HepG2 (cell line): ENCODE measurements around the gene METTL1. TPM values are rescaled to one million over a fixed set of nuclear protein-coding genes. Genes with fewer than 3 reads are reported as not detected.

ENCODE experiments used
- ATAC-seq: fragments of 200-7000 bp; cut with Tn5 transposase; 3 replicates; pipeline ENCODE4 v1.9.1; 2020; ENCODE audit warnings: mild to moderate bottlenecking, moderate library complexity
- BruUV-seq: library from RNA; stranded (reverse); fragments of 400-500 nt; replicated peaks from 2 replicates; lab custom pipeline; 2021; lab: Mats Ljungman, UMichigan
- CTCF ChIA-PET: fragments of 300-600 bp; formaldehyde crosslinking; extraction: SDS; loops from one replicate; lab custom pipeline; 2021; ENCODE audit warnings: low total read pairs, inconsistent platforms, low intra/inter-chr PET ratio; lab: Yijun Ruan, JAX
- POLR2A ChIA-PET: fragments of 350-600 bp; sonication (Branson Sonifier 250); formaldehyde crosslinking; loops from one replicate; lab custom pipeline; 2020; ENCODE audit warnings: antibody characterized with exemption, inconsistent platforms; lab: Yijun Ruan, JAX
- DNase-seq: peaks from one replicate; pipeline ENCODE4 v3.0.0-alpha.2; 2015; ENCODE audit warnings: low spot score
- FAIRE-seq: peaks from 3 replicates; lab custom pipeline; 2011; peaks lifted over from hg19 to GRCh38; lab: Jason Lieb, UNC
- H2AFZ ChIP-seq: one replicate; pipeline ENCODE4 v1.6.1; 2011; ENCODE audit warnings: low read length, inconsistent platforms
- H3K27ac ChIP-seq: fragments of 300-600 bp; 3 replicates; pipeline ENCODE4 v1.8.0; 2011; ENCODE audit warnings: mixed run types, mild to moderate bottlenecking, mixed read lengths, low read length, inconsistent platforms; ENCODE audit not compliant: insufficient read depth; ENCODE audit errors: extremely low read length
- H3K27me3 ChIP-seq, 2 experiments: fragments of 200-600 bp in 1 of 2; 2 replicates in 1 of 2; 3 replicates in 1 of 2; pipeline versions ENCODE4 v1.6.0 to v1.8.0; 2011; ENCODE audit warnings: low read length in 2 of 2, mild to moderate bottlenecking in 2 of 2, moderate library complexity in 2 of 2, inconsistent platforms in 1 of 2; ENCODE audit not compliant: insufficient read depth in 2 of 2, control insufficient read depth in 1 of 2
- H3K36me3 ChIP-seq, 2 experiments: fragments of 200-600 bp in 1 of 2; replicated peaks in 1 of 2; 2 replicates in 1 of 2; 3 replicates in 1 of 2; pipeline versions ENCODE4 v1.5.1 to v1.8.0; 2011; ENCODE audit warnings: low read length in 2 of 2, inconsistent platforms in 1 of 2; ENCODE audit not compliant: insufficient read depth in 2 of 2, control insufficient read depth in 1 of 2
- H3K4me1 ChIP-seq: 2 replicates; pipeline ENCODE4 v1.5.1; 2012; ENCODE audit warnings: low read length, inconsistent platforms; ENCODE audit not compliant: insufficient read depth
- H3K4me2 ChIP-seq: 2 replicates; pipeline ENCODE4 v1.6.0; 2011; ENCODE audit warnings: low read depth, low read length, inconsistent platforms
- H3K4me3 ChIP-seq, 3 experiments: fragments of 200-600 bp in 1 of 3; sonication (generic), shearing (Covaris generic) in 1 of 3; replicated peaks in 1 of 3; 2 replicates each; pipeline ENCODE4 v1.5.1; 2011 to 2016; ENCODE audit warnings: low read length in 3 of 3, inconsistent platforms in 2 of 3, low read depth in 2 of 3, mild to moderate bottlenecking in 2 of 3, control low read depth in 1 of 3, mixed read lengths in 1 of 3; ENCODE audit not compliant: insufficient read depth in 1 of 3
- H3K79me2 ChIP-seq: one replicate; pipeline ENCODE4 v1.6.1; 2011; ENCODE audit warnings: low read length, inconsistent platforms; ENCODE audit not compliant: insufficient read depth
- H3K9ac ChIP-seq: 2 replicates; pipeline ENCODE4 v1.6.0; 2011; ENCODE audit warnings: mild to moderate bottlenecking, low read depth, low read length, inconsistent platforms; ENCODE audit not compliant: insufficient read depth
- H3K9me3 ChIP-seq: 2 replicates; pipeline ENCODE4 v1.5.1; 2012; ENCODE audit warnings: mild to moderate bottlenecking, low read length
- H4K20me1 ChIP-seq: 2 replicates; pipeline ENCODE4 v1.6.0; 2011; ENCODE audit warnings: inconsistent platforms, mild to moderate bottlenecking, low read length, moderate library complexity; ENCODE audit not compliant: insufficient read depth
- CHD4 ChIP-seq: fragments of 200-600 bp; sonication (generic); IDR thresholded peaks from 2 replicates; pipeline ENCODE4 v1.7.0; 2017; ENCODE audit warnings: mild to moderate bottlenecking, low read length, borderline replicate concordance
- DRAP1 ChIP-seq: IDR thresholded peaks from 2 replicates; pipeline ENCODE4 v1.6.1; 2016; ENCODE audit warnings: missing genetic modification reagents, missing compliant biosample characterization
- EZH2 ChIP-seq: conservative IDR thresholded peaks from 2 replicates; pipeline ENCODE4 v1.6.1; 2012; ENCODE audit warnings: mild to moderate bottlenecking, low read depth, low read length, moderate library complexity
- FIP1L1 ChIP-seq: fragments of 200-400 bp; formaldehyde crosslinking; IDR thresholded peaks from 2 replicates; pipeline ENCODE4 v1.6.1; 2018; ENCODE audit warnings: low read depth, mild to moderate bottlenecking, low read length, moderate library complexity, borderline replicate concordance; ENCODE audit not compliant: insufficient read depth
- IRF2 ChIP-seq: IDR thresholded peaks from 2 replicates; pipeline ENCODE4 v1.6.1; 2018; ENCODE audit warnings: missing genetic modification reagents, missing compliant biosample characterization
- MAFF ChIP-seq: IDR thresholded peaks from 2 replicates; pipeline ENCODE4 v1.6.1; 2011; ENCODE audit warnings: low read depth, low read length, improper control_type of control experiment
- MAFK ChIP-seq, 2 experiments: IDR thresholded peaks in 1 of 2; conservative IDR thresholded peaks in 1 of 2; 2 replicates each; pipeline ENCODE4 v1.6.1; 2011; ENCODE audit warnings: improper control_type of control experiment in 2 of 2, low read length in 2 of 2
- PCBP1 ChIP-seq: fragments of 200-400 bp; formaldehyde crosslinking; IDR thresholded peaks from 2 replicates; pipeline ENCODE4 v1.6.1; 2017; ENCODE audit warnings: mild to moderate bottlenecking, low read depth, low read length, borderline replicate concordance
- POLR2A ChIP-seq, 2 experiments: IDR thresholded peaks; 2 replicates each; pipeline ENCODE4 v1.6.1; 2011; ENCODE audit warnings: low read depth in 2 of 2, low read length in 2 of 2, mild to moderate bottlenecking in 1 of 2, moderate library complexity in 1 of 2; ENCODE audit not compliant: insufficient read depth in 1 of 2
- SALL1 ChIP-seq: sonication (generic); formaldehyde crosslinking; IDR thresholded peaks from 2 replicates; pipeline ENCODE4 v1.8.0; 2022; ENCODE audit warnings: mild to moderate bottlenecking, missing genetic modification reagents
- ZNF224 ChIP-seq: sonication (generic); formaldehyde crosslinking; IDR thresholded peaks from 2 replicates; pipeline ENCODE4 v1.5.0; 2020; ENCODE audit warnings: mild to moderate bottlenecking, missing genetic modification reagents
- ZNF30 ChIP-seq: sonication (generic); formaldehyde crosslinking; IDR thresholded peaks from 2 replicates; pipeline ENCODE4 v1.5.0; 2020; ENCODE audit warnings: mild to moderate bottlenecking, missing genetic modification reagents
- WGBS: methylation state at CpG from one replicate; pipeline ENCODE4 v1.1.6; 2017; ENCODE audit warnings: low lambda C conversion rate; 5-methylcytosine and 5-hydroxymethylcytosine counted together
- in situ Hi-C: cut with HindIII; loops from 2 replicates; pipeline ENCODE4 v1.10.0; 2017; ENCODE audit warnings: low pct_unique_long_range_greater_than_20kb; ENCODE audit not compliant: extremely low pct_ligation_motif_present
- intact Hi-C: fragments of 100-400 bp; cut with micrococcal nuclease; formaldehyde crosslinking; loops from one replicate; pipeline ENCODE4 v1.10.0; 2022; ENCODE audit not compliant: unreplicated experiment
- polyA plus RNA-seq, 8 experiments: library from polyadenylated mRNA; depleted of rRNA in 3 of 8; stranded (reverse) in 7 of 8; unstranded in 1 of 8; fragments of >200 nt; fragmentation: Illumina TruSeq in 4 of 8; extraction: Trizol in 4 of 8; gene quantifications; 2 replicates each; pipeline versions ENCODE4 v1.2.1 to v1.2.3, GENCODE V29; 2011 to 2016; ENCODE audit warnings: low read depth in 4 of 8, missing spikeins in 1 of 8, mixed read lengths in 1 of 8; ENCODE audit not compliant: insufficient read depth in 1 of 8
- total RNA-seq, 5 experiments: library from RNA; depleted of rRNA; stranded (reverse); fragments of >200 nt; fragmentation: Illumina TruSeq; extraction: Trizol; gene quantifications; 2 replicates each; pipeline ENCODE4 v1.2.3, GENCODE V29; 2016; ENCODE audit warnings: low read depth in 1 of 5

Gene METTL1
- total and polyA plus RNA-seq, 2 of the 13 experiments (the other 11 are each of a cell fraction or from before 2014, with no cell fraction given): 34.7 to 36.9 TPM

- H2AFZ ChIP-seq: no peak overlapping the region
- no peaks in the 10 kb centered on the region for H4K20me1 ChIP-seq
- no peak for ATAC-seq
- ChIA-PET CTCF (no interaction called here), POLR2A (interaction anchor here (0.6 kb wide), 1 partner anchor 61 kb away, joined by 3 read pairs; no protein-coding TSS in a partner anchor)
- FAIRE-seq: no peak
- TF ChIP-seq MAFK (conservative IDR thresholded peaks at IDR 0.05 in 1 of 2, IDR thresholded peaks at IDR 0.05 in 1 of 2; ENCODE audit: low read length in 2 of 2) (peak; percentile 76 to 84), PCBP1 (no peak), EZH2 (no peak), IRF2 (no peak), MAFF (peak; percentile 67), DRAP1 (CRISPR knock-in tag) (no peak), CHD4 (no peak), ZNF224 (CRISPR knock-in tag) (no peak)
- H3K27ac ChIP-seq: peak overlapping the region; percentile 97
- intact Hi-C loops: loop anchor here (5.0 kb wide), 1 partner anchor 72 kb away; no protein-coding TSS in a partner anchor
- peaks cover 16 to 18% of the 10 kb centered on the region in 2 experiments for H3K36me3 ChIP-seq
- 92% methylated on average over 4 of the region's 4 CpGs for WGBS
- H3K9me3 ChIP-seq: no peaks in the 10 kb centered on the region
- H3K4me1 ChIP-seq: peaks cover 32% of the 10 kb centered on the region
- peak overlapping the region; percentile 94; the same call in 1 of the 2 replicates for H3K9ac ChIP-seq
- in situ Hi-C loops: no loop called here
- no TSS peak for BruUV-seq
- peaks cover 0 to 2% of the 10 kb centered on the region in 2 experiments; a peak in 1 of 5 replicates for H3K27me3 ChIP-seq
- H3K4me2 ChIP-seq: peak overlapping the region; percentile 96
- no peak for DNase-seq
- peaks cover 17% of the 10 kb centered on the region for H3K79me2 ChIP-seq
- H3K4me3 ChIP-seq: peak overlapping the region; percentile 77 to 89 (median 78); a peak in 5 of 6 replicates
These were observed 1.2 kb downstream of the METTL1 start for GRCh38 chr12:57770734-57771133.

- ChIA-PET POLR2A (no interaction called here), CTCF (no interaction called here)
- FAIRE-seq (no peak), ATAC-seq (no peak), DNase-seq (no peak)
- H3K4me3 ChIP-seq: no peak overlapping the region
- BruUV-seq: no TSS peak
- in situ Hi-C loops: no loop called here
- peaks cover 14 to 18% of the 10 kb centered on the region in 2 experiments for H3K36me3 ChIP-seq
- no peak overlapping the region for H2AFZ ChIP-seq
- intact Hi-C loops: no loop called here
- peaks cover 17% of the 10 kb centered on the region for H3K79me2 ChIP-seq
- H4K20me1 ChIP-seq: no peaks in the 10 kb centered on the region
- H3K27me3 ChIP-seq: peaks cover 0 to 6% of the 10 kb centered on the region in 2 experiments; a peak in 2 of 5 replicates
- TF ChIP-seq SALL1 (CRISPR knock-in tag) (no peak), FIP1L1 (no peak), POLR2A (IDR thresholded peaks at IDR 0.05; ENCODE audit: insufficient read depth in 1 of 2, low read depth in 2 of 2, low read length in 2 of 2) (peak in 1 of 2 experiments; percentile 28; a peak in 1 of 4 replicates), ZNF30 (CRISPR knock-in tag) (no peak)
- no peak overlapping the region for H3K4me2 ChIP-seq
- 94% methylated on average over 10 of the region's 11 CpGs for WGBS
- no peaks in the 10 kb centered on the region for H3K9me3 ChIP-seq
- H3K9ac ChIP-seq: no peak overlapping the region
- no peak overlapping the region for H3K27ac ChIP-seq
- H3K4me1 ChIP-seq: peaks cover 43% of the 10 kb centered on the region
These were observed 2.3 kb downstream of the METTL1 start for GRCh38 chr12:57769594-57769993.
